ENCODE results near the gene NF2. TPM values are rescaled to one million over a fixed set of nuclear protein-coding genes. Genes with fewer than 3 reads are reported as not detected.

NF2 gene
- total RNA-seq, 1 donor: 240 TPM

DNA sequence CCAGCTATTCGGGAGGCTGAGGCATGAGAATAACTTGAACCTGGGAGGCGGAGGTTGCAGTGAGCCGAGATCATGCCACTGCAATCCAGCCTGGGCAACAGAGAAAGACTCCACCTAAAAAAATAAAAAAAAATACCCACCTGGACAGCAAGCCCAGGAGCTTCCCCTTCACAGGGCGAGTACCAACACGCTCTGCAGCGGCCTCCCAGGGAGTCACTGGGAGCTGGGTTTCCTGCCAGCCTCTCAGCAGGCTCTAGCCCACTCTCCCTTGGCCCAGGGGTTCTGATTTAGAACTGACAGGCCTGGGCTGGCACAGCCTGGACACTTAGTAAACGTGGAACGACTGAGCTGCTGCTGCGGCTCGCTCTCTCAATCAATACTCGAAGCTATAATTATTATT, 114.4 kb downstream of the NF2 start:
- DNase-seq (ENCODE audit: low read depth): no peak
- TF ChIP-seq CTCF (IDR thresholded peaks at IDR 0.05; ENCODE audit: insufficient read depth, low read depth, low read length): no peak
- no peak overlapping the region for H3K4me3 ChIP-seq (ENCODE audit: low read depth, low read length)

- no peak for DNase-seq (ENCODE audit: low read depth)
- no peak for TF ChIP-seq CTCF (IDR thresholded peaks at IDR 0.05; ENCODE audit: insufficient read depth, low read depth, low read length)
- no peak overlapping the region for H3K4me3 ChIP-seq (ENCODE audit: low read depth, low read length)
Observed at GRCh38 chr22:29718949-29719898, 115.8 kb downstream of the NF2 start.

DNA sequence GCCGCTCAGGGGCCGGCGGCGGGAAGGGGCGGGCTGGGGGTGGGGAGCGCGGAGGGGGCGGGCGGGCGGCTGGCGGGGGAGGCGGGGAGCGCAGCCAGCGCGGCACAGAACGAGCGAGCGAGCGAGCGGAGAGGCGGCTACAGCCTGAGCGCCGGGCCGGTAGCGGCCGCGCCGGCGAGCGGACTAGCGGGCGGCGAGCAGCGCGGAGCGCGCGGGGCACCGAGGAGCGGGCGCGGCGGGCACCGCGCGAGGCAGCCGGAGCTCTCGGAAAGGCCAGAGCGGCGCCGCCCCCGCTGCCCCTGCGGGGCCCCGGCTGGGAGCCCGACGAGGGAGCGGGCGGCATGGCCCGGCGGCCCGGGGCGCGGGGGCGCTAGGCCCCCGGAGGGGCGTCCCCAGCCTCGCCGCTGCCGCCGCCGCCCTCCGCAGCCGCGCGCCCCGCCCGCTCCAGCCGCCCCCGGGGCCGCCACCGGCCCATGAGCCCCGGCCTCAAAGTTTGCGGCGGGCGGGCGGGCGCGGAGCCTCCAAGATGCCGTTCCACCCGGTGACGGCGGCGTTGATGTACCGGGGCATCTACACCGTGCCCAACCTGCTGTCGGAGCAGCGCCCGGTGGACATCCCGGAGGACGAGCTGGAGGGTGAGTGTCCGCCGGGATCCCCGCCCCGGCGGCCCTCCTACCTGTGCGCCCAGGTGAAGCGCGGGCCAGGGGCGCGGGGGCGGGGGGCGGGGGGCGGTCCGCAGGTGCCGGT, 116.6 kb downstream of the NF2 start, which contains the start of gene CABP7:
CABP7 (plus strand) TSS at position 105 of the 747 bp plus-strand sequence; CDS start at position 527, 422 bp downstream.
- H3K4me3 ChIP-seq (ENCODE audit: low read depth, low read length): no peak within 1 kb of the TSS
- no peak for TF ChIP-seq CTCF (IDR thresholded peaks at IDR 0.05; ENCODE audit: insufficient read depth, low read depth, low read length)
- DNase-seq (ENCODE audit: low read depth): no peak

DNA sequence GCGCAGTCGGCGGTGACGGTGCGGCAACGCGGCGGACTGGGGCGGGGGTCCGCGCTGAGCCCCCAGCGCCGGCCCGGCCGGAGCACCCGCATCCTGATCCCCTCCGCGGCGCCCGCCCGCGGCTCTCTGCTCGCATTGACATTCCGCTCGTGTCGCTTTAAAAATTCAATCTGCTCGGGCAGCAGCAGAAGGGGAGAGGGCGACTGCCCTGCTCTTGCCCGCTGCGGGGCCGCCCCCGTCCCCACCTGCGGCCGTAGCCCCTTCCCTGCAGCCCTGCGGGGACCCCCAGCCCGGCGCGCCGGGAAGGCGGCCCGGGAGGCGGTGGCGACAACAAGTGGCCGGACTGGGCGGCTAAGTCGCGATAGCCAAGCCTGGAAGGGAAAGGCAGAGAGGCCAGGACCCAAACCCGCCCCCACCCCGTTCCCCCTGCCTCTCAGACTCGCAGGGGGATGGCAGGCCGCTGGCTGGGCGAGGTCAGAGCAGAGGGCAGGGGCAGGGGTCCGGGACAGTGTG, 117.4 kb downstream of the NF2 start:
- DNase-seq (ENCODE audit: low read depth): no peak
- no peak overlapping the region for H3K4me3 ChIP-seq (ENCODE audit: low read depth, low read length)
- no peak for TF ChIP-seq CTCF (IDR thresholded peaks at IDR 0.05; ENCODE audit: insufficient read depth, low read depth, low read length)

DNA sequence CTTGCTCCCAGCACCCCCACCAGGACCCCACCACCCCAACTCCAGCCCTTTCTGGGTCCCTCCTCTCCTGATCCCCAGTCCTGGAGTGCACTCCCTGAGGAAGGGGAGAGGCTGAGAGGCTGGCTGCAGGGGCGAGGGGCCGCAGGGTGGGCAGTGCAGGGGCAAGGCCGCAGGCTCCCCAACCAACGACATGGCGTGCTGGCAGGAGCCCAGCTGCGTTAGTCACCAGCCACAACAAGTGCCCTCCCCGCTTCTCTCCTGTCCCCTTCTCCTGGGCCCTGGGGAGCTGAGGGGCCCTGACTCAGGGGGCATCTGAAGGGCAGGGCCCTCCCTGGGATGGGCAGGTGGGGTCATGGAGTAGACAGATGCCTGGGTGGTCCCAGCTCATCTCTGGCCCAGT, 118.7 kb downstream of the NF2 start:
- H3K4me3 ChIP-seq (ENCODE audit: low read depth, low read length): no peak overlapping the region
- no peak for DNase-seq (ENCODE audit: low read depth)
- no peak for TF ChIP-seq CTCF (IDR thresholded peaks at IDR 0.05; ENCODE audit: insufficient read depth, low read depth, low read length)

DNA sequence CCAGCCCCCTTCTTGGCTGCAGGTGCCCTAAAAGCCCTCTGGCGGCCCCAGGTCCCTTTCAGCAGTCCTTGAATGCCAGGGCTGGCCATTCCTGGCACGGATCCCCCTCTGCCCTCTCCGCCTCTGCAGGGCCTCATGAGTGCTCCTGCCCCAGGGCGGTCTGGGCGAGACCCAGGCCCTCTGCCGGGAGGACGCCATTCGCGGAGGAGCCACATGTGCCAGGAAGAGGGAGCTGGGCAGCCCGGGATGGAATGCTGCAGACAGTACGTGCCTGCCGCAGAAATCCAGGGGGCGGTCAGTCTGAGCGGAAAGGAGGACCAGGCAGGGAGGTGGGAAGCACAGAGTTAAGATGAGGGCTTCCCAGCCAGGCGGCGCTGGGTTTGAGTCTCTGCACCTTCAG, 119.2 kb downstream of the NF2 start:
- TF ChIP-seq CTCF (IDR thresholded peaks at IDR 0.05; ENCODE audit: insufficient read depth, low read depth, low read length): no peak
- H3K4me3 ChIP-seq (ENCODE audit: low read depth, low read length): no peak overlapping the region
- no peak for DNase-seq (ENCODE audit: low read depth)
